ENCODE data around the gene SLC9A9. TPM values are rescaled to one million over a fixed set of nuclear protein-coding genes. Genes with fewer than 3 reads are reported as not detected.

Gene SLC9A9
- total and polyA plus RNA-seq, 4 donors, result 3.3 to 15.0 (median 6.1) TPM

DNA sequence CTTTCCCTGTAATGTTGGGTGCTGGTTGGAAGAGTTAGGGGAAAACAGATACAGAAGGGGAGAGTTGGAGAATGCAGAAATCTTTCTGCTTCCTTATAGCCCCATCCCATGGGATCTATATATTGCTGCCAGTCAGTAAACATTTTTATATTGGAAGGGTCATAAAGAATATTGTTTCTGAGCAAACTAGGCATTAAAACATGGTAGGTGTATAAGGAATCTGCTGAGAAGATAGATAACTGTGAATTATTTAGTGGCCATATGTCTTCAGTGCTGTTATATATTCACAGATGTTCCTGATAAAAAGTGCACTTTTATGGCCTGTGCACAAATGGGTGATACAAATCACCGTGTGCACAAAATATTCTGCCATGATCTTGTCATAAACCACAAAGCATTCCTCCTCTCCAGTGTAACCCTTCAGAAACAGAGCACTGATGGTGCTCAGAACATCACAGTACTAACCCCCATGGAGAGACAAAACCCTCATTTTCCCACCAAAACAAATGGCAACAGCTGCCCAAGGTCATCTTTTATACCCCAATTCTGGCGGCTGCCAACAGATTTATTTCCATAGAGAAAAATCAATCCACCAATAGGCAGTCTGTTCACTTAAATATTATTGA, 269.3 kb downstream of the SLC9A9 start:
- peaks cover 0 to 4% (median 0%) of the 10 kb centered on the region in 4 donors for H3K36me3 ChIP-seq (ENCODE audit: control insufficient read depth in 4 of 4, insufficient read depth in 3 of 4, low read depth in 1 of 4, low read length in 3 of 4)
- TF ChIP-seq, protein P1, sequence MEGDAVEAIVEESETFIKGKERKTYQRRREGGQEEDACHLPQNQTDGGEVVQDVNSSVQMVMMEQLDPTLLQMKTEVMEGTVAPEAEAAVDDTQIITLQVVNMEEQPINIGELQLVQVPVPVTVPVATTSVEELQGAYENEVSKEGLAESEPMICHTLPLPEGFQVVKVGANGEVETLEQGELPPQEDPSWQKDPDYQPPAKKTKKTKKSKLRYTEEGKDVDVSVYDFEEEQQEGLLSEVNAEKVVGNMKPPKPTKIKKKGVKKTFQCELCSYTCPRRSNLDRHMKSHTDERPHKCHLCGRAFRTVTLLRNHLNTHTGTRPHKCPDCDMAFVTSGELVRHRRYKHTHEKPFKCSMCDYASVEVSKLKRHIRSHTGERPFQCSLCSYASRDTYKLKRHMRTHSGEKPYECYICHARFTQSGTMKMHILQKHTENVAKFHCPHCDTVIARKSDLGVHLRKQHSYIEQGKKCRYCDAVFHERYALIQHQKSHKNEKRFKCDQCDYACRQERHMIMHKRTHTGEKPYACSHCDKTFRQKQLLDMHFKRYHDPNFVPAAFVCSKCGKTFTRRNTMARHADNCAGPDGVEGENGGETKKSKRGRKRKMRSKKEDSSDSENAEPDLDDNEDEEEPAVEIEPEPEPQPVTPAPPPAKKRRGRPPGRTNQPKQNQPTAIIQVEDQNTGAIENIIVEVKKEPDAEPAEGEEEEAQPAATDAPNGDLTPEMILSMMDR (IDR thresholded peaks at IDR 0.05; ENCODE audit: low read depth, low read length, missing input control), result no peak
- no peak for TF ChIP-seq EGR1 (IDR thresholded peaks at IDR 0.05; ENCODE audit: low read depth in 2 of 2)
- TF ChIP-seq, protein P2, sequence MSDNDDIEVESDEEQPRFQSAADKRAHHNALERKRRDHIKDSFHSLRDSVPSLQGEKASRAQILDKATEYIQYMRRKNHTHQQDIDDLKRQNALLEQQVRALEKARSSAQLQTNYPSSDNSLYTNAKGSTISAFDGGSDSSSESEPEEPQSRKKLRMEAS (IDR thresholded peaks at IDR 0.05), result no peak
- WGBS, result 88% methylated on average over 2 of the region's 2 CpGs

DNA sequence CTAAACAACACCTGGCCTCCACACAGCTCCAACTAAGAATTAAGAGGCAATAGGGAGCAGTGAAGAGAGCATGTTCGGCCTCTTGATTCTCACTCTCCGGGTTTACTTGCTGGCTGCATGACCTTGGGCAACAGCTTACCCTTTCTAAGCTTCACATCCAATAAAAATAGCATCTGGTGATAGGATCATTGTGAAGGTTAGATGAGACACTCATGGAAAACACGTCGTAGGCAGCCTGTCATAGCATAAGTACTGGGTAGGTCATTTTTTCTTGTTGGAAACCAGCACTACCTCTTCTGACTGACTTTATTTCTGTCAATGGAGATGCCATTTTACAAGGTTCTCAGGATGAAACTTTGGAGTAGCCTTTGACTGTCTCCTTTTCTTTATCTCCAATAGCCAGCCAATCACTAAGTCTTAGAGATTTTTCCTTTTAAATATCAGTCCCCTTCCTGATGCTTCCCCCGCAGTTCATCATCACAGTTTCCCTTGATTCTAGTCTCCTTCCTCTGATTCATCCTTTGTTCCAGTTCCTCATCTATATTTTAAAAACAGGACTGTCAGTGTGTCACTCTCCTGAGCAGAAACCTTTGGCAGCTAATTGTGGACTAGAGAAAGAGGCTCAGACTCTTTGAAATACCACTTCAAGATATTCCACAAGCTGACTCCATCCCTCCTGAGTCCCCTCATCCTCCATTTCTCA, 271.5 kb downstream of the SLC9A9 start:
- no peak overlapping the region for H3K27ac ChIP-seq (ENCODE audit: low read depth in 1 of 2, low read length in 2 of 2)
- DNase-seq (ENCODE audit: low spot score), result no peak
- no peaks in the 10 kb centered on the region for H3K27me3 ChIP-seq (ENCODE audit: control insufficient read depth in 4 of 4, insufficient read depth in 4 of 4, low read length in 3 of 4)
- H3K4me3 ChIP-seq (ENCODE audit: low read depth in 1 of 3, low read length in 3 of 3), result no peak overlapping the region
- no peak overlapping the region for H3K9ac ChIP-seq (ENCODE audit: low read depth in 1 of 2, low read length in 2 of 2)
- H3K4me1 ChIP-seq (ENCODE audit: control insufficient read depth in 4 of 4, insufficient read depth in 4 of 4, low read length in 3 of 4), result no peaks in the 10 kb centered on the region
- WGBS, result 92% methylated on average over 5 of the region's 5 CpGs
- no peaks in the 10 kb centered on the region for H3K9me3 ChIP-seq (ENCODE audit: control insufficient read depth in 4 of 4, low read length in 3 of 4)
- H3K36me3 ChIP-seq (ENCODE audit: control insufficient read depth in 4 of 4, insufficient read depth in 3 of 4, low read depth in 1 of 4, low read length in 3 of 4), result peaks cover 0 to 4% (median 0%) of the 10 kb centered on the region in 4 donors
- TF ChIP-seq JUND (IDR thresholded peaks at IDR 0.05), result no peak
- TF ChIP-seq FOXA2 (IDR thresholded peaks at IDR 0.05), result no peak
- TF ChIP-seq, protein P3, sequence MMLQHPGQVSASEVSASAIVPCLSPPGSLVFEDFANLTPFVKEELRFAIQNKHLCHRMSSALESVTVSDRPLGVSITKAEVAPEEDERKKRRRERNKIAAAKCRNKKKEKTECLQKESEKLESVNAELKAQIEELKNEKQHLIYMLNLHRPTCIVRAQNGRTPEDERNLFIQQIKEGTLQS (IDR thresholded peaks at IDR 0.05), result no peak
- TF ChIP-seq HNF4A (conservative IDR thresholded peaks at IDR 0.05), result no peak
- TF ChIP-seq FOXA1 (IDR thresholded peaks at IDR 0.05), result no peak
- TF ChIP-seq, protein P4, sequence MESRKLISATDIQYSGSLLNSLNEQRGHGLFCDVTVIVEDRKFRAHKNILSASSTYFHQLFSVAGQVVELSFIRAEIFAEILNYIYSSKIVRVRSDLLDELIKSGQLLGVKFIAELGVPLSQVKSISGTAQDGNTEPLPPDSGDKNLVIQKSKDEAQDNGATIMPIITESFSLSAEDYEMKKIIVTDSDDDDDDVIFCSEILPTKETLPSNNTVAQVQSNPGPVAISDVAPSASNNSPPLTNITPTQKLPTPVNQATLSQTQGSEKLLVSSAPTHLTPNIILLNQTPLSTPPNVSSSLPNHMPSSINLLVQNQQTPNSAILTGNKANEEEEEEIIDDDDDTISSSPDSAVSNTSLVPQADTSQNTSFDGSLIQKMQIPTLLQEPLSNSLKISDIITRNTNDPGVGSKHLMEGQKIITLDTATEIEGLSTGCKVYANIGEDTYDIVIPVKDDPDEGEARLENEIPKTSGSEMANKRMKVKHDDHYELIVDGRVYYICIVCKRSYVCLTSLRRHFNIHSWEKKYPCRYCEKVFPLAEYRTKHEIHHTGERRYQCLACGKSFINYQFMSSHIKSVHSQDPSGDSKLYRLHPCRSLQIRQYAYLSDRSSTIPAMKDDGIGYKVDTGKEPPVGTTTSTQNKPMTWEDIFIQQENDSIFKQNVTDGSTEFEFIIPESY (IDR thresholded peaks at IDR 0.05), result no peak
- TF ChIP-seq, protein P1 (IDR thresholded peaks at IDR 0.05; ENCODE audit: low read depth, low read length, missing input control), result no peak
- TF ChIP-seq, protein P2 (IDR thresholded peaks at IDR 0.05), result no peak
- no peak for TF ChIP-seq RXRA (IDR thresholded peaks at IDR 0.05)
- TF ChIP-seq, protein P5, sequence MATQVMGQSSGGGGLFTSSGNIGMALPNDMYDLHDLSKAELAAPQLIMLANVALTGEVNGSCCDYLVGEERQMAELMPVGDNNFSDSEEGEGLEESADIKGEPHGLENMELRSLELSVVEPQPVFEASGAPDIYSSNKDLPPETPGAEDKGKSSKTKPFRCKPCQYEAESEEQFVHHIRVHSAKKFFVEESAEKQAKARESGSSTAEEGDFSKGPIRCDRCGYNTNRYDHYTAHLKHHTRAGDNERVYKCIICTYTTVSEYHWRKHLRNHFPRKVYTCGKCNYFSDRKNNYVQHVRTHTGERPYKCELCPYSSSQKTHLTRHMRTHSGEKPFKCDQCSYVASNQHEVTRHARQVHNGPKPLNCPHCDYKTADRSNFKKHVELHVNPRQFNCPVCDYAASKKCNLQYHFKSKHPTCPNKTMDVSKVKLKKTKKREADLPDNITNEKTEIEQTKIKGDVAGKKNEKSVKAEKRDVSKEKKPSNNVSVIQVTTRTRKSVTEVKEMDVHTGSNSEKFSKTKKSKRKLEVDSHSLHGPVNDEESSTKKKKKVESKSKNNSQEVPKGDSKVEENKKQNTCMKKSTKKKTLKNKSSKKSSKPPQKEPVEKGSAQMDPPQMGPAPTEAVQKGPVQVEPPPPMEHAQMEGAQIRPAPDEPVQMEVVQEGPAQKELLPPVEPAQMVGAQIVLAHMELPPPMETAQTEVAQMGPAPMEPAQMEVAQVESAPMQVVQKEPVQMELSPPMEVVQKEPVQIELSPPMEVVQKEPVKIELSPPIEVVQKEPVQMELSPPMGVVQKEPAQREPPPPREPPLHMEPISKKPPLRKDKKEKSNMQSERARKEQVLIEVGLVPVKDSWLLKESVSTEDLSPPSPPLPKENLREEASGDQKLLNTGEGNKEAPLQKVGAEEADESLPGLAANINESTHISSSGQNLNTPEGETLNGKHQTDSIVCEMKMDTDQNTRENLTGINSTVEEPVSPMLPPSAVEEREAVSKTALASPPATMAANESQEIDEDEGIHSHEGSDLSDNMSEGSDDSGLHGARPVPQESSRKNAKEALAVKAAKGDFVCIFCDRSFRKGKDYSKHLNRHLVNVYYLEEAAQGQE (IDR thresholded peaks at IDR 0.05), result no peak
- TF ChIP-seq SP1 (IDR thresholded peaks at IDR 0.05), result no peak
- TF ChIP-seq GABPA (IDR thresholded peaks at IDR 0.05 in 1 of 2, conservative IDR thresholded peaks at IDR 0.05 in 1 of 2), result no peak
- no peak for TF ChIP-seq NR2F2 (IDR thresholded peaks at IDR 0.05)
- no peak for TF ChIP-seq YY1 (IDR thresholded peaks at IDR 0.05)
- no peak for TF ChIP-seq EGR1 (IDR thresholded peaks at IDR 0.05; ENCODE audit: low read depth in 2 of 2)
- TF ChIP-seq HNF4G (IDR thresholded peaks at IDR 0.05), result no peak
- no peak for TF ChIP-seq RAD21 (IDR thresholded peaks at IDR 0.05)
- no peak for TF ChIP-seq TAF1 (conservative IDR thresholded peaks at IDR 0.05)

More for the DNA sequence above, 269.3 kb downstream of the SLC9A9 start:
- Histone ChIP-seq H3K9me3 (ENCODE audit: control insufficient read depth in 4 of 4, low read length in 3 of 4) (no peaks in the 10 kb centered on the region), H3K9ac (ENCODE audit: low read depth in 1 of 2, low read length in 2 of 2) (no peak overlapping the region), H3K4me1 (ENCODE audit: control insufficient read depth in 4 of 4, insufficient read depth in 4 of 4, low read length in 3 of 4) (no peaks in the 10 kb centered on the region), H3K4me3 (ENCODE audit: low read depth in 1 of 3, low read length in 3 of 3) (no peak overlapping the region), H3K27me3 (ENCODE audit: control insufficient read depth in 4 of 4, insufficient read depth in 4 of 4, low read length in 3 of 4) (no peaks in the 10 kb centered on the region), H3K27ac (ENCODE audit: low read depth in 1 of 2, low read length in 2 of 2) (no peak overlapping the region)
- DNase-seq (ENCODE audit: low spot score), result no peak
